Activated naive CD4-positive, alpha-beta T cell treated with anti-CD3 and anti-CD28 coated beads, Interleukin-2, amount 50 U/mL, for 24 hours (primary cell): ENCODE measurements around the gene MAGI1.

Source experiments
- H3K27ac Mint-ChIP-seq: one replicate; pipeline ENCODE4 v1.8.0; 2021; ENCODE audit warnings: mild to moderate bottlenecking, mixed read lengths
- H3K27me3 Mint-ChIP-seq: one replicate; pipeline ENCODE4 v1.8.0; 2021; ENCODE audit warnings: mixed read lengths
- H3K36me3 Mint-ChIP-seq: one replicate; pipeline ENCODE4 v1.8.0; 2021; ENCODE audit warnings: mixed read lengths
- H3K4me1 Mint-ChIP-seq: one replicate; pipeline ENCODE4 v1.8.0; 2021; ENCODE audit warnings: mixed read lengths
- H3K4me3 Mint-ChIP-seq: one replicate; pipeline ENCODE4 v1.8.0; 2021; ENCODE audit warnings: mild to moderate bottlenecking, mixed read lengths
- H3K9me3 Mint-ChIP-seq: one replicate; pipeline ENCODE4 v1.8.0; 2021; ENCODE audit warnings: mixed read lengths

Gene MAGI1

GRCh38 chr3:65828706-65829105, 210.0 kb downstream of the MAGI1 start:
- no peak overlapping the region for H3K4me3 Mint-ChIP-seq
- peaks cover 5% of the 10 kb centered on the region for H3K9me3 Mint-ChIP-seq
- no peaks in the 10 kb centered on the region for H3K4me1 Mint-ChIP-seq
- no peak overlapping the region for H3K27ac Mint-ChIP-seq
- no peaks in the 10 kb centered on the region for H3K27me3 Mint-ChIP-seq
- no peaks in the 10 kb centered on the region for H3K36me3 Mint-ChIP-seq

GRCh38 chr3:65827076-65827475, 211.6 kb downstream of the MAGI1 start:
- no peak overlapping the region for H3K4me3 Mint-ChIP-seq
- H3K27me3 Mint-ChIP-seq, result no peaks in the 10 kb centered on the region
- H3K36me3 Mint-ChIP-seq, result no peaks in the 10 kb centered on the region
- H3K9me3 Mint-ChIP-seq, result no peaks in the 10 kb centered on the region
- no peak overlapping the region for H3K27ac Mint-ChIP-seq
- no peaks in the 10 kb centered on the region for H3K4me1 Mint-ChIP-seq

GRCh38 chr3:65824166-65824565, 214.6 kb downstream of the MAGI1 start:
- H3K4me3 Mint-ChIP-seq, result no peak overlapping the region
- H3K27ac Mint-ChIP-seq, result no peak overlapping the region
- H3K9me3 Mint-ChIP-seq, result no peaks in the 10 kb centered on the region
- H3K36me3 Mint-ChIP-seq, result peaks cover under 1% of the 10 kb centered on the region
- no peaks in the 10 kb centered on the region for H3K4me1 Mint-ChIP-seq
- no peaks in the 10 kb centered on the region for H3K27me3 Mint-ChIP-seq

GRCh38 chr3:65820600-65820999, 218.1 kb downstream of the MAGI1 start:
- Mint-ChIP-seq H3K4me1 (no peaks in the 10 kb centered on the region), H3K27ac (no peak overlapping the region), H3K27me3 (no peaks in the 10 kb centered on the region), H3K4me3 (no peak overlapping the region), H3K9me3 (no peaks in the 10 kb centered on the region), H3K36me3 (peaks cover 1% of the 10 kb centered on the region)

GRCh38 chr3:65819896-65820295, 218.8 kb downstream of the MAGI1 start:
- Mint-ChIP-seq H3K9me3 (no peaks in the 10 kb centered on the region), H3K4me3 (no peak overlapping the region), H3K4me1 (no peaks in the 10 kb centered on the region), H3K27me3 (no peaks in the 10 kb centered on the region), H3K27ac (no peak overlapping the region), H3K36me3 (peaks cover 1% of the 10 kb centered on the region)

GRCh38 chr3:65817553-65818126, 221.1 kb downstream of the MAGI1 start:
- no peaks in the 10 kb centered on the region for H3K4me1 Mint-ChIP-seq

GRCh38 chr3:65816208-65816607, 222.5 kb downstream of the MAGI1 start:
- Mint-ChIP-seq H3K9me3 (no peaks in the 10 kb centered on the region), H3K27ac (no peak overlapping the region), H3K4me1 (no peaks in the 10 kb centered on the region), H3K27me3 (no peaks in the 10 kb centered on the region), H3K36me3 (peaks cover 1% of the 10 kb centered on the region), H3K4me3 (no peak overlapping the region)

More at GRCh38 chr3:65817553-65818126, 221.1 kb downstream of the MAGI1 start:
- no peak overlapping the region for H3K4me3 Mint-ChIP-seq
- no peak overlapping the region for H3K27ac Mint-ChIP-seq
- H3K27me3 Mint-ChIP-seq, result no peaks in the 10 kb centered on the region
- no peaks in the 10 kb centered on the region for H3K9me3 Mint-ChIP-seq
- H3K36me3 Mint-ChIP-seq, result peaks cover 1% of the 10 kb centered on the region

- H3K27ac Mint-ChIP-seq, result no peak overlapping the region
- peaks cover 1% of the 10 kb centered on the region for H3K36me3 Mint-ChIP-seq
- no peaks in the 10 kb centered on the region for H3K9me3 Mint-ChIP-seq
- H3K4me3 Mint-ChIP-seq, result no peak overlapping the region
- H3K27me3 Mint-ChIP-seq, result no peaks in the 10 kb centered on the region
- no peaks in the 10 kb centered on the region for H3K4me1 Mint-ChIP-seq
Measured at GRCh38 chr3:65814845-65815578, 223.7 kb downstream of the MAGI1 start.

- Mint-ChIP-seq H3K4me3 (no peak overlapping the region), H3K27me3 (no peaks in the 10 kb centered on the region), H3K4me1 (no peaks in the 10 kb centered on the region), H3K27ac (no peak overlapping the region), H3K36me3 (no peaks in the 10 kb centered on the region), H3K9me3 (no peaks in the 10 kb centered on the region)
Measured at GRCh38 chr3:65811892-65812291, 226.8 kb downstream of the MAGI1 start.

- no peaks in the 10 kb centered on the region for H3K27me3 Mint-ChIP-seq
- no peaks in the 10 kb centered on the region for H3K36me3 Mint-ChIP-seq
- no peak overlapping the region for H3K27ac Mint-ChIP-seq
- H3K4me3 Mint-ChIP-seq, result no peak overlapping the region
- H3K4me1 Mint-ChIP-seq, result no peaks in the 10 kb centered on the region
- H3K9me3 Mint-ChIP-seq, result no peaks in the 10 kb centered on the region
Measured at GRCh38 chr3:65811086-65811761, 227.5 kb downstream of the MAGI1 start.

- Mint-ChIP-seq H3K4me3 (no peak overlapping the region), H3K4me1 (no peaks in the 10 kb centered on the region), H3K27ac (no peak overlapping the region), H3K27me3 (no peaks in the 10 kb centered on the region), H3K36me3 (no peaks in the 10 kb centered on the region), H3K9me3 (no peaks in the 10 kb centered on the region)
Measured at GRCh38 chr3:65810302-65810701, 228.4 kb downstream of the MAGI1 start.

GRCh38 chr3:65809641-65810150, 229.0 kb downstream of the MAGI1 start:
- no peak overlapping the region for H3K4me3 Mint-ChIP-seq
- no peaks in the 10 kb centered on the region for H3K36me3 Mint-ChIP-seq
- no peaks in the 10 kb centered on the region for H3K4me1 Mint-ChIP-seq
- no peak overlapping the region for H3K27ac Mint-ChIP-seq
- no peaks in the 10 kb centered on the region for H3K27me3 Mint-ChIP-seq
- H3K9me3 Mint-ChIP-seq, result no peaks in the 10 kb centered on the region

GRCh38 chr3:65808824-65809223, 229.9 kb downstream of the MAGI1 start:
- Mint-ChIP-seq H3K9me3 (peaks cover 3% of the 10 kb centered on the region), H3K27me3 (no peaks in the 10 kb centered on the region), H3K4me3 (no peak overlapping the region), H3K36me3 (no peaks in the 10 kb centered on the region), H3K4me1 (no peaks in the 10 kb centered on the region), H3K27ac (no peak overlapping the region)

GRCh38 chr3:65808407-65808806, 230.3 kb downstream of the MAGI1 start:
- no peaks in the 10 kb centered on the region for H3K4me1 Mint-ChIP-seq
- no peak overlapping the region for H3K27ac Mint-ChIP-seq
- H3K4me3 Mint-ChIP-seq, result no peak overlapping the region
- H3K27me3 Mint-ChIP-seq, result no peaks in the 10 kb centered on the region
- no peaks in the 10 kb centered on the region for H3K36me3 Mint-ChIP-seq
- peaks cover 5% of the 10 kb centered on the region for H3K9me3 Mint-ChIP-seq

- H3K9me3 Mint-ChIP-seq, result peaks cover 5% of the 10 kb centered on the region
- H3K27ac Mint-ChIP-seq, result no peak overlapping the region
- H3K4me1 Mint-ChIP-seq, result no peaks in the 10 kb centered on the region
- H3K27me3 Mint-ChIP-seq, result no peaks in the 10 kb centered on the region
- no peak overlapping the region for H3K4me3 Mint-ChIP-seq
- no peaks in the 10 kb centered on the region for H3K36me3 Mint-ChIP-seq
Measured at GRCh38 chr3:65807225-65807624, 231.5 kb downstream of the MAGI1 start.

- no peak overlapping the region for H3K27ac Mint-ChIP-seq
- H3K4me1 Mint-ChIP-seq, result no peaks in the 10 kb centered on the region
- no peaks in the 10 kb centered on the region for H3K27me3 Mint-ChIP-seq
- peaks cover 5% of the 10 kb centered on the region for H3K9me3 Mint-ChIP-seq
- no peak overlapping the region for H3K4me3 Mint-ChIP-seq
- no peaks in the 10 kb centered on the region for H3K36me3 Mint-ChIP-seq
Measured at GRCh38 chr3:65806600-65806999, 232.1 kb downstream of the MAGI1 start.
